ENCODE results near the gene RABGAP1L. TPM values are rescaled to one million over a fixed set of nuclear protein-coding genes. Genes with fewer than 3 reads are reported as not detected.

RABGAP1L gene
- total RNA-seq, 1 donor from 2014 or later = 46.0 TPM

DNA sequence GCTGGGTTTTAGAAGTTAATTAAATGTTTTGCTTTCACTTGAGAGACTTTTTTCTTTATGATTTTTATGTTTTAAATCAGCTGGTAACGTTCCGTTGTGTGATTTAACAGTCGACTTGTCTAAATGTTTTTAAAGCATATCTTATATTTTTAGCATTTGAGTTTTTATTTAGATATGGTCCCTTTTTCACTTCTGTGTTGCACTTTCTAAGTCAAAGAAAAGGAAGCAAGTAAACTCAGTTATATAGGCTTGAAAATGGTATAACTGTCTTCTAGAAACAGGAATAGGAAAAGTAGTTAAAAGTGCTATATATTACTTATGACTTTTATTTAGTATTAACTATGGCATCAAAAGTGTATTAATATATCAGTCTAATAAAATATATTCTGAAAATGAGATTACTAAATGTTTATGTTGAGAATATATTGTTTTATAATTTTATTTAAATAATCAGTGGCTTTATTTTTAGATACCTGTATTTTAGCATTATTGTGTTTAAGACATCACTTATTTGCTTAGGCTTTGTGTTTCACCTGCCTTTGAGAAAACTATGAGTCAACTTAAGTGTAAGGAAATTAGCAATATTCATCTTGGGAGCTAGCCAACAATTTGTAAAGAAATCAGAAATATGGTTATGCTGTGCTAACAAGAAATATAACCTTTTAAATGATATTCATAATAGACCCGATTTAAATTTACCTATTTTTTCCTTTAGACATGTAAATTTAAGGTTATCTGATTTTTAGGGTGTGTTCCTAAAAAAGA, 60.5 kb downstream of the RABGAP1L start:
- DNase-seq (ENCODE audit: low spot score) = no peak
- H3K4me1 Mint-ChIP-seq = no peaks in the 10 kb centered on the region
- no peak overlapping the region for H3K4me3 Mint-ChIP-seq
- no peak overlapping the region for H3K27ac Mint-ChIP-seq
- H2AFZ ChIP-seq (replicated peaks) = no peak overlapping the region
- no peaks in the 10 kb centered on the region for H4K20me1 ChIP-seq (ENCODE audit: low read depth)
- H3F3A ChIP-seq (ENCODE audit: low read depth) = peaks cover 7% of the 10 kb centered on the region
- no peaks in the 10 kb centered on the region for H3K9me3 ChIP-seq (ENCODE audit: low read depth)
- H3K9me3 Mint-ChIP-seq = peaks cover 8% of the 10 kb centered on the region
- no peaks in the 10 kb centered on the region for H3K27me3 ChIP-seq
- peaks cover 2% of the 10 kb centered on the region for H3K27me3 Mint-ChIP-seq (ENCODE audit: insufficient read depth, low read depth)
- H3K36me3 Mint-ChIP-seq = peaks cover 10% of the 10 kb centered on the region
- no peak for TF ChIP-seq EZH2phosphoT487 (IDR thresholded peaks at IDR 0.05)
- H3K4me1 ChIP-seq = no peaks in the 10 kb centered on the region
- H3K4me2 ChIP-seq = no peak overlapping the region
- H3K9ac ChIP-seq = no peak overlapping the region
- H3K27ac ChIP-seq = no peak overlapping the region
- no peaks in the 10 kb centered on the region for H3K36me3 ChIP-seq
- no peak overlapping the region for H3K4me3 ChIP-seq
- no peaks in the 10 kb centered on the region for H3K79me2 ChIP-seq (ENCODE audit: low read depth)

DNA sequence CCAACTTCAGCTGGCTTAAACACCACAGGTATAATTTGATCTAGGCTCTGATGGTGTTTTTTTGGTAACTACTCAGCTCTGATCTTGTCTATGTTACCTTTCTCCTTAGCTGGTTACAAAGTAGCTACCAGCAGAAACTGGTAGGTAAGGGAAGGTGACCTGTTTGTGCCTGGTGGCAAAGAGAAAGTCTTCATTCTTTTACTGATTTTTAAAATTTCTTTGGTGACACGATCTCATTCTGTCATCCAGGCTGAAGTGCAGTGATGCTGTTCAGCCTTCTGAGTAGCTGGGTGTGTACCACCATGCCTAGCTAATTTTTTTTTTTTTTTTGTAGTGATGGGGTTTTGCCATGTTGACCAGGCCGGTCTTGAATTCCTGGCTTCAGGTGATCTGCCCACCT, 62.4 kb downstream of the RABGAP1L start:
- Histone ChIP-seq H2AFZ (replicated peaks) (no peak overlapping the region), H3K9ac (no peak overlapping the region), H3K4me1 (no peaks in the 10 kb centered on the region), H4K20me1 (ENCODE audit: low read depth) (no peaks in the 10 kb centered on the region), H3K79me2 (ENCODE audit: low read depth) (no peaks in the 10 kb centered on the region), H3K9me3 (ENCODE audit: low read depth) (no peaks in the 10 kb centered on the region), H3K27ac (no peak overlapping the region), H3K27me3 (no peaks in the 10 kb centered on the region), H3K36me3 (no peaks in the 10 kb centered on the region), H3K4me2 (no peak overlapping the region), H3F3A (ENCODE audit: low read depth) (peaks cover 7% of the 10 kb centered on the region), H3K4me3 (no peak overlapping the region)
- H3K36me3 Mint-ChIP-seq = peaks cover 12% of the 10 kb centered on the region
- H3K4me1 Mint-ChIP-seq = no peaks in the 10 kb centered on the region
- H3K27me3 Mint-ChIP-seq (ENCODE audit: insufficient read depth, low read depth) = peaks cover 4% of the 10 kb centered on the region
- no peak for TF ChIP-seq EZH2 (IDR thresholded peaks at IDR 0.05)
- no peak for DNase-seq (ENCODE audit: low spot score)
- H3K4me3 Mint-ChIP-seq = no peak overlapping the region
- H3K9me3 Mint-ChIP-seq = peaks cover 8% of the 10 kb centered on the region
- H3K27ac Mint-ChIP-seq = no peak overlapping the region

DNA sequence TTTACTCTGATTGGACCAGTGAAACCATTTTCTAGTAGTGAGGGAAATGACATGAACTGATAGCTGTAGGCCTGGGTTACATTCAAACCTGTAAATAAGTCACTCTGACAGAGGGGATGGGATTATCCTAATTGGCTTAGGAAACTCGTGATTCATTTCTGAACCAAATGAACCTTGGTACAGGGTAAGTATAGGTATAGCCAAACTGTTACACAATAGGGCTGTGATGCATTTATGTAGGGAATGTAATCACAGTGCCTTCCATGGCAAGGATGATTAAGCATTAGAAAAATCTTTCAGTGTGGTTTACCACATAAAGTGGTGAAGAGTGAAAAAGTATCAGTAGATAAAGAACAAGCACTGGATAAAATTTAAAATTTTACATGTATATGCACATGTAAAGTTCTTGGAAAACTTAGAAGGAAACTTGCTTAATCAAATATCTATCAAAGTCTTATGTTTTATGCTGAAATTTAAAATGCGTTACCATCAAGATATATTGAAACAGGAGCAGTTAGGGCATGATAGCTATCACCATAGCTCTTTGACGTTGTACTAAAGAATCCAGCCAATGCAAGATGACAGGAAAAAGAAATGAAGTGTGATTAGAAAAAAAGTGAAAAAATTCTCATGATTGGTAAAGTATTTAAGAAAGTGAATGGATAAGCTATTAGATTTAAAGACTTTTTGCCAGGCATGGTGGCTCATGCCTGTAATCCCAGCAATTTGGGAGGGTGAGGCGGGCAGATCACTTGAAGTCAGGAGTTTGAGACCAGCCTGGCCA, 63.0 kb downstream of the RABGAP1L start:
- no peak overlapping the region for H2AFZ ChIP-seq (replicated peaks)
- Mint-ChIP-seq H3K4me1 (no peaks in the 10 kb centered on the region), H3K9me3 (peaks cover 8% of the 10 kb centered on the region), H3K4me3 (no peak overlapping the region), H3K27ac (no peak overlapping the region), H3K27me3 (ENCODE audit: insufficient read depth, low read depth) (peaks cover 4% of the 10 kb centered on the region), H3K36me3 (peaks cover 12% of the 10 kb centered on the region)
- no peak overlapping the region for H3K27ac ChIP-seq
- H3K9ac ChIP-seq = no peak overlapping the region
- TF ChIP-seq, protein P1, sequence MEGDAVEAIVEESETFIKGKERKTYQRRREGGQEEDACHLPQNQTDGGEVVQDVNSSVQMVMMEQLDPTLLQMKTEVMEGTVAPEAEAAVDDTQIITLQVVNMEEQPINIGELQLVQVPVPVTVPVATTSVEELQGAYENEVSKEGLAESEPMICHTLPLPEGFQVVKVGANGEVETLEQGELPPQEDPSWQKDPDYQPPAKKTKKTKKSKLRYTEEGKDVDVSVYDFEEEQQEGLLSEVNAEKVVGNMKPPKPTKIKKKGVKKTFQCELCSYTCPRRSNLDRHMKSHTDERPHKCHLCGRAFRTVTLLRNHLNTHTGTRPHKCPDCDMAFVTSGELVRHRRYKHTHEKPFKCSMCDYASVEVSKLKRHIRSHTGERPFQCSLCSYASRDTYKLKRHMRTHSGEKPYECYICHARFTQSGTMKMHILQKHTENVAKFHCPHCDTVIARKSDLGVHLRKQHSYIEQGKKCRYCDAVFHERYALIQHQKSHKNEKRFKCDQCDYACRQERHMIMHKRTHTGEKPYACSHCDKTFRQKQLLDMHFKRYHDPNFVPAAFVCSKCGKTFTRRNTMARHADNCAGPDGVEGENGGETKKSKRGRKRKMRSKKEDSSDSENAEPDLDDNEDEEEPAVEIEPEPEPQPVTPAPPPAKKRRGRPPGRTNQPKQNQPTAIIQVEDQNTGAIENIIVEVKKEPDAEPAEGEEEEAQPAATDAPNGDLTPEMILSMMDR (IDR thresholded peaks at IDR 0.05) = no peak
- TF ChIP-seq EZH2phosphoT487 (IDR thresholded peaks at IDR 0.05) (no peak), EZH2 (IDR thresholded peaks at IDR 0.05) (no peak)
- H3K36me3 ChIP-seq = no peaks in the 10 kb centered on the region
- no peaks in the 10 kb centered on the region for H3K79me2 ChIP-seq (ENCODE audit: low read depth)
- no peaks in the 10 kb centered on the region for H4K20me1 ChIP-seq (ENCODE audit: low read depth)
- no peaks in the 10 kb centered on the region for H3K27me3 ChIP-seq
- H3K4me1 ChIP-seq = no peaks in the 10 kb centered on the region
- H3K4me3 ChIP-seq = no peak overlapping the region
- no peak overlapping the region for H3K4me2 ChIP-seq
- H3F3A ChIP-seq (ENCODE audit: low read depth) = peaks cover under 1% of the 10 kb centered on the region
- DNase-seq (ENCODE audit: low spot score) = no peak
- H3K9me3 ChIP-seq (ENCODE audit: low read depth) = no peaks in the 10 kb centered on the region

DNA sequence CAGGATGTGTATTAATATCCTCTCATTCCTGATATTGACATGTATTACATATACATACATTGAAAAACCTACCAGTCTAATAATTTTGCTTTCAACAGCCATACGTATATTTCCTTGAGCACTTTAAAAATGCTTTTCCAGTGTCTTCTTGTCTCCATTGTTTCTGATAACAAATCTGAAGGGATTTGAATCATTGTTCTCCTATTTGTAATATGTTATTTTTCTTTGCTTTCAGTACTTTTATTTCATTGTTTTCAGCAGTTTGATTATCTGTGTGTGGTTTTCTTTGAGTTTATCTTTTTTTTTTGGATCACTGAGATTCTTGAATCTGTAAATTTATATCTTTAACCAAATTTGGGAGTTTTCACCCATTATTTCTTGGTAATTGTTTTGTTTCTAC, 65.3 kb downstream of the RABGAP1L start:
- H2AFZ ChIP-seq (replicated peaks) = no peak overlapping the region
- no peak overlapping the region for H3K27ac ChIP-seq
- H3K4me1 ChIP-seq = no peaks in the 10 kb centered on the region
- no peaks in the 10 kb centered on the region for H3K9me3 ChIP-seq (ENCODE audit: low read depth)
- no peak overlapping the region for H3K4me3 Mint-ChIP-seq
- H3K36me3 ChIP-seq = no peaks in the 10 kb centered on the region
- H3K36me3 Mint-ChIP-seq = peaks cover 12% of the 10 kb centered on the region
- H3K27me3 ChIP-seq = no peaks in the 10 kb centered on the region
- no peaks in the 10 kb centered on the region for H4K20me1 ChIP-seq (ENCODE audit: low read depth)
- H3K4me2 ChIP-seq = no peak overlapping the region
- peaks cover 4% of the 10 kb centered on the region for H3K27me3 Mint-ChIP-seq (ENCODE audit: insufficient read depth, low read depth)
- no peak overlapping the region for H3K27ac Mint-ChIP-seq
- H3K79me2 ChIP-seq (ENCODE audit: low read depth) = no peaks in the 10 kb centered on the region
- no peak overlapping the region for H3K4me3 ChIP-seq
- TF ChIP-seq, protein P1 (IDR thresholded peaks at IDR 0.05) = no peak
- TF ChIP-seq EZH2phosphoT487 (IDR thresholded peaks at IDR 0.05) (no peak), EZH2 (IDR thresholded peaks at IDR 0.05) (no peak)
- H3K4me1 Mint-ChIP-seq = no peaks in the 10 kb centered on the region
- H3F3A ChIP-seq (ENCODE audit: low read depth) = no peaks in the 10 kb centered on the region
- peaks cover 8% of the 10 kb centered on the region for H3K9me3 Mint-ChIP-seq
- no peak overlapping the region for H3K9ac ChIP-seq
- DNase-seq (ENCODE audit: low spot score) = no peak
